ENCODE data around the gene SCYGR2. TPM values are rescaled to one million over a fixed set of nuclear protein-coding genes. Genes with fewer than 3 reads are reported as not detected.

SCYGR2 gene
- total and polyA plus RNA-seq, 4 donors: not detected

DNA sequence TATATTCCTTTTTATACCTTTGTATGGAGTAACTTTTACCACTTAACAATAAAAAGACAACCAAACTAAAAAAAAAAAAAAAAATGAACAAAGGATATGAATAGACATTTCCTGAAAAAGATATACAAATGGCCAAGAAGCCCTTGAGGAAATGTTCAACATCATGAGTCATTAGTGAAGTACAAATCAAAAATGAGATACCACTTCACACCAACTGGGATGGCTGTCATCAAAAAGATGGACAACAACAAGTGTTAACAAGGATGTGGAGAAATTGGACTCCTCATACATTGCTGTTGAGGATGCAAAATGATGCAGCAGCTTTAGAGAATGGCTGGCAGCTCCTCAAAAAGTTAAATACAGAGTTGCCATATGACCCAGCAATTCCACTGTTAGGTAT, 22.6 kb upstream of the SCYGR2 start:
- Histone ChIP-seq H3K4me1 (ENCODE audit: control insufficient read depth in 4 of 4, insufficient read depth in 4 of 4, low read length in 3 of 4) (no peaks in the 10 kb centered on the region), H3K27me3 (ENCODE audit: control insufficient read depth in 4 of 4, insufficient read depth in 4 of 4, low read length in 3 of 4) (no peaks in the 10 kb centered on the region), H3K27ac (ENCODE audit: low read depth in 1 of 2, low read length in 2 of 2) (no peak overlapping the region), H3K9ac (ENCODE audit: low read depth in 1 of 2, low read length in 2 of 2) (no peak overlapping the region), H3K4me3 (ENCODE audit: low read depth in 1 of 3, low read length in 3 of 3) (no peak overlapping the region), H3K9me3 (ENCODE audit: control insufficient read depth in 4 of 4, low read length in 3 of 4) (no peaks in the 10 kb centered on the region), H3K36me3 (ENCODE audit: control insufficient read depth in 4 of 4, insufficient read depth in 3 of 4, low read depth in 1 of 4, low read length in 3 of 4) (no peaks in the 10 kb centered on the region)
- TF ChIP-seq FOXA1 (IDR thresholded peaks at IDR 0.05) (no peak), SP1 (IDR thresholded peaks at IDR 0.05) (no peak), HNF4G (IDR thresholded peaks at IDR 0.05) (no peak), HNF4A (conservative IDR thresholded peaks at IDR 0.05) (no peak), RAD21 (IDR thresholded peaks at IDR 0.05) (no peak), EGR1 (IDR thresholded peaks at IDR 0.05; ENCODE audit: low read depth in 2 of 2) (no peak), JUND (IDR thresholded peaks at IDR 0.05) (no peak), NR2F2 (IDR thresholded peaks at IDR 0.05) (no peak), TAF1 (conservative IDR thresholded peaks at IDR 0.05) (no peak), GABPA (IDR thresholded peaks at IDR 0.05 in 1 of 2, conservative IDR thresholded peaks at IDR 0.05 in 1 of 2) (no peak)
- TF ChIP-seq, protein P1, sequence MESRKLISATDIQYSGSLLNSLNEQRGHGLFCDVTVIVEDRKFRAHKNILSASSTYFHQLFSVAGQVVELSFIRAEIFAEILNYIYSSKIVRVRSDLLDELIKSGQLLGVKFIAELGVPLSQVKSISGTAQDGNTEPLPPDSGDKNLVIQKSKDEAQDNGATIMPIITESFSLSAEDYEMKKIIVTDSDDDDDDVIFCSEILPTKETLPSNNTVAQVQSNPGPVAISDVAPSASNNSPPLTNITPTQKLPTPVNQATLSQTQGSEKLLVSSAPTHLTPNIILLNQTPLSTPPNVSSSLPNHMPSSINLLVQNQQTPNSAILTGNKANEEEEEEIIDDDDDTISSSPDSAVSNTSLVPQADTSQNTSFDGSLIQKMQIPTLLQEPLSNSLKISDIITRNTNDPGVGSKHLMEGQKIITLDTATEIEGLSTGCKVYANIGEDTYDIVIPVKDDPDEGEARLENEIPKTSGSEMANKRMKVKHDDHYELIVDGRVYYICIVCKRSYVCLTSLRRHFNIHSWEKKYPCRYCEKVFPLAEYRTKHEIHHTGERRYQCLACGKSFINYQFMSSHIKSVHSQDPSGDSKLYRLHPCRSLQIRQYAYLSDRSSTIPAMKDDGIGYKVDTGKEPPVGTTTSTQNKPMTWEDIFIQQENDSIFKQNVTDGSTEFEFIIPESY (IDR thresholded peaks at IDR 0.05): no peak
- TF ChIP-seq, protein P2, sequence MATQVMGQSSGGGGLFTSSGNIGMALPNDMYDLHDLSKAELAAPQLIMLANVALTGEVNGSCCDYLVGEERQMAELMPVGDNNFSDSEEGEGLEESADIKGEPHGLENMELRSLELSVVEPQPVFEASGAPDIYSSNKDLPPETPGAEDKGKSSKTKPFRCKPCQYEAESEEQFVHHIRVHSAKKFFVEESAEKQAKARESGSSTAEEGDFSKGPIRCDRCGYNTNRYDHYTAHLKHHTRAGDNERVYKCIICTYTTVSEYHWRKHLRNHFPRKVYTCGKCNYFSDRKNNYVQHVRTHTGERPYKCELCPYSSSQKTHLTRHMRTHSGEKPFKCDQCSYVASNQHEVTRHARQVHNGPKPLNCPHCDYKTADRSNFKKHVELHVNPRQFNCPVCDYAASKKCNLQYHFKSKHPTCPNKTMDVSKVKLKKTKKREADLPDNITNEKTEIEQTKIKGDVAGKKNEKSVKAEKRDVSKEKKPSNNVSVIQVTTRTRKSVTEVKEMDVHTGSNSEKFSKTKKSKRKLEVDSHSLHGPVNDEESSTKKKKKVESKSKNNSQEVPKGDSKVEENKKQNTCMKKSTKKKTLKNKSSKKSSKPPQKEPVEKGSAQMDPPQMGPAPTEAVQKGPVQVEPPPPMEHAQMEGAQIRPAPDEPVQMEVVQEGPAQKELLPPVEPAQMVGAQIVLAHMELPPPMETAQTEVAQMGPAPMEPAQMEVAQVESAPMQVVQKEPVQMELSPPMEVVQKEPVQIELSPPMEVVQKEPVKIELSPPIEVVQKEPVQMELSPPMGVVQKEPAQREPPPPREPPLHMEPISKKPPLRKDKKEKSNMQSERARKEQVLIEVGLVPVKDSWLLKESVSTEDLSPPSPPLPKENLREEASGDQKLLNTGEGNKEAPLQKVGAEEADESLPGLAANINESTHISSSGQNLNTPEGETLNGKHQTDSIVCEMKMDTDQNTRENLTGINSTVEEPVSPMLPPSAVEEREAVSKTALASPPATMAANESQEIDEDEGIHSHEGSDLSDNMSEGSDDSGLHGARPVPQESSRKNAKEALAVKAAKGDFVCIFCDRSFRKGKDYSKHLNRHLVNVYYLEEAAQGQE (IDR thresholded peaks at IDR 0.05): no peak
- TF ChIP-seq, protein P3, sequence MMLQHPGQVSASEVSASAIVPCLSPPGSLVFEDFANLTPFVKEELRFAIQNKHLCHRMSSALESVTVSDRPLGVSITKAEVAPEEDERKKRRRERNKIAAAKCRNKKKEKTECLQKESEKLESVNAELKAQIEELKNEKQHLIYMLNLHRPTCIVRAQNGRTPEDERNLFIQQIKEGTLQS (IDR thresholded peaks at IDR 0.05): no peak
- DNase-seq (ENCODE audit: low spot score): no peak

DNA sequence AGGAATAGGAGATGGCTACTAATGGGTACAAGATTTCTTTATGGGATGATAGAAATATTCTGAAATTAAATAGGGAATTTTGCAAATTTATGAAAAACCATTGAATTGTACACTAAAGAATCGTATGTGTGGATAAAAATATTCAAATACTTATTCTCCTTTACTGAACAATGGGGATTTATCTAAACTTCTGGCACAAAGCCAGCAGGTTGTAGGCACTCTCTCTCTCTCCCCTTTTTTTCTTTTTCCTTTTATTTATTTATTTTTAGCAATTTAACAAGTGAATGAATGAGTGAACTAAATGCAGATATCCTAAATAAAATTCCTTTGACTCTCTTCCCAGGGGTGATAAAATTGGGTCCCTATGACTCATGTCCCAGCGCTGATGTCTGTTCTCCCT, 21.9 kb upstream of the SCYGR2 start:
- Histone ChIP-seq H3K9me3 (ENCODE audit: control insufficient read depth in 4 of 4, low read length in 3 of 4) (no peaks in the 10 kb centered on the region), H3K4me1 (ENCODE audit: control insufficient read depth in 4 of 4, insufficient read depth in 4 of 4, low read length in 3 of 4) (no peaks in the 10 kb centered on the region), H3K9ac (ENCODE audit: low read depth in 1 of 2, low read length in 2 of 2) (no peak overlapping the region), H3K36me3 (ENCODE audit: control insufficient read depth in 4 of 4, insufficient read depth in 3 of 4, low read depth in 1 of 4, low read length in 3 of 4) (no peaks in the 10 kb centered on the region), H3K4me3 (ENCODE audit: low read depth in 1 of 3, low read length in 3 of 3) (no peak overlapping the region), H3K27me3 (ENCODE audit: control insufficient read depth in 4 of 4, insufficient read depth in 4 of 4, low read length in 3 of 4) (no peaks in the 10 kb centered on the region), H3K27ac (ENCODE audit: low read depth in 1 of 2, low read length in 2 of 2) (no peak overlapping the region)
- no peak for DNase-seq (ENCODE audit: low spot score)
- 71% methylated on average over 2 of the region's 2 CpGs for WGBS
- TF ChIP-seq YY1 (IDR thresholded peaks at IDR 0.05): no peak
- no peak for TF ChIP-seq NR2F2 (IDR thresholded peaks at IDR 0.05)
- TF ChIP-seq, protein P1 (IDR thresholded peaks at IDR 0.05): no peak

Measured in liver (tissue), 9 donors.